Right kidney (tissue), 1 donor: ENCODE measurements around the gene DDIT3.

Experiments
- DNase-seq: peaks from one replicate; pipeline ENCODE4 v3.0.0-alpha.2; 2016

DDIT3 gene

GRCh38 chr12:57469296-57470164, 50.8 kb downstream of the DDIT3 start:
- DNase-seq = no peak

GRCh38 chr12:57467915-57468314, 52.4 kb downstream of the DDIT3 start:
- no peak for DNase-seq

- DNase-seq = no peak
These were observed 53.0 kb downstream of the DDIT3 start for GRCh38 chr12:57467212-57467874.
